GM23338 (cell line): ENCODE results near the gene MRPL44. TPM values are rescaled to one million over a fixed set of nuclear protein-coding genes. Genes with fewer than 3 reads are reported as not detected.

Experiments
- ATAC-seq: fragments of 200-7000 bp; cut with Tn5 transposase; 3 replicates; pipeline ENCODE4 v1.9.1; 2020
- DNase-seq: peaks from one replicate; pipeline ENCODE4 v3.0.0-alpha.2; 2015; ENCODE audit warnings: low spot score
- H2AFZ ChIP-seq: fragments of 200-600 bp; sonication (generic); 2 replicates; pipeline ENCODE4 v1.8.0; 2016; ENCODE audit warnings: antibody characterized with exemption, mild to moderate bottlenecking, moderate library complexity
- H3F3A ChIP-seq: fragments of 200-600 bp; sonication (generic); replicated peaks from 2 replicates; pipeline ENCODE4 v1.8.0; 2017; ENCODE audit warnings: antibody characterized with exemption, mixed run types, low read depth
- H3K27ac ChIP-seq: fragments of 200-600 bp; sonication (generic); 2 replicates; pipeline ENCODE4 v1.6.1; 2016; ENCODE audit warnings: low read depth
- H3K27me3 ChIP-seq: fragments of 200-600 bp; sonication (generic); 2 replicates; pipeline ENCODE4 v1.8.0; 2016; ENCODE audit warnings: mild to moderate bottlenecking, mixed run types, moderate library complexity; ENCODE audit not compliant: insufficient read depth
- H3K36me3 ChIP-seq: fragments of 200-600 bp; sonication (generic); 2 replicates; pipeline ENCODE4 v1.8.0; 2016; ENCODE audit warnings: mild to moderate bottlenecking; ENCODE audit not compliant: insufficient read depth
- H3K4me1 ChIP-seq: fragments of 200-600 bp; sonication (generic); 2 replicates; pipeline ENCODE4 v1.8.0; 2016; ENCODE audit warnings: mild to moderate bottlenecking, moderate library complexity; ENCODE audit not compliant: insufficient read depth
- H3K4me2 ChIP-seq: fragments of 200-600 bp; sonication (generic); 2 replicates; pipeline ENCODE4 v1.7.1; 2017; ENCODE audit warnings: mixed run types
- H3K4me3 ChIP-seq: fragments of 200-600 bp; sonication (generic); 2 replicates; pipeline ENCODE4 v1.6.1; 2016; ENCODE audit warnings: mixed run types
- H3K79me2 ChIP-seq: fragments of 200-600 bp; sonication (generic); replicated peaks from 2 replicates; pipeline ENCODE4 v1.8.0; 2017; ENCODE audit warnings: mild to moderate bottlenecking; ENCODE audit not compliant: insufficient read depth
- H3K9me2 ChIP-seq: fragments of 200-600 bp; sonication (generic); 2 replicates; pipeline ENCODE4 v1.8.0; 2017; ENCODE audit not compliant: insufficient read depth
- H4K20me1 ChIP-seq: fragments of 200-600 bp; sonication (generic); replicated peaks from 2 replicates; pipeline ENCODE4 v1.8.0; 2017; ENCODE audit warnings: mild to moderate bottlenecking; ENCODE audit not compliant: insufficient read depth
- H3K27ac Mint-ChIP-seq: 2 replicates; pipeline ENCODE4 v1.8.0; 2020; ENCODE audit warnings: inconsistent platforms, mild to moderate bottlenecking, moderate library complexity, mixed read lengths
- H3K27me3 Mint-ChIP-seq: 3 replicates; pipeline ENCODE4 v1.8.0; 2022; ENCODE audit warnings: low read depth, mild to moderate bottlenecking, moderate library complexity, mixed read lengths, inconsistent platforms; ENCODE audit not compliant: insufficient read depth, poor library complexity
- H3K36me3 Mint-ChIP-seq: 3 replicates; pipeline ENCODE4 v1.8.0; 2021; ENCODE audit warnings: low read depth, mild to moderate bottlenecking, inconsistent platforms, moderate library complexity, mixed read lengths
- H3K4me1 Mint-ChIP-seq: 3 replicates; pipeline ENCODE4 v1.8.0; 2020; ENCODE audit warnings: mild to moderate bottlenecking, inconsistent platforms, mixed read lengths
- H3K4me3 Mint-ChIP-seq: 3 replicates; pipeline ENCODE4 v1.8.0; 2021; ENCODE audit warnings: moderate library complexity, mild to moderate bottlenecking, inconsistent platforms, mixed read lengths
- H3K9me3 Mint-ChIP-seq: 3 replicates; pipeline ENCODE4 v1.8.0; 2020; ENCODE audit warnings: moderate library complexity, mild to moderate bottlenecking, inconsistent platforms, mixed read lengths
- CTCF ChIP-seq, 2 experiments: fragments of 200-600 bp in 1 of 2; sonication (generic) in 1 of 2; conservative IDR thresholded peaks; 2 replicates each; pipeline versions ENCODE4 v1.5.1 to v1.6.1; 2016 to 2017; ENCODE audit warnings: antibody characterized with exemption in 2 of 2, low read depth in 2 of 2, mild to moderate bottlenecking in 2 of 2, moderate library complexity in 1 of 2
- ETS1 ChIP-seq: IDR thresholded peaks from 2 replicates; pipeline ENCODE4 v1.6.1; 2016; ENCODE audit warnings: antibody characterized with exemption
- JUNB ChIP-seq: IDR thresholded peaks from one replicate; pipeline ENCODE4 v1.6.1; 2016; ENCODE audit warnings: antibody characterized with exemption; ENCODE audit not compliant: unreplicated experiment
- POLR2AphosphoS5 ChIP-seq: IDR thresholded peaks from 2 replicates; pipeline ENCODE4 v1.6.1; 2016; ENCODE audit warnings: antibody characterized with exemption, low read depth
- REST ChIP-seq: IDR thresholded peaks from one replicate; pipeline ENCODE4 v1.6.1; 2018; ENCODE audit warnings: antibody characterized with exemption; ENCODE audit not compliant: unreplicated experiment
- STAT1 ChIP-seq: IDR thresholded peaks from one replicate; pipeline ENCODE4 v1.6.1; 2016; ENCODE audit warnings: antibody characterized with exemption; ENCODE audit not compliant: unreplicated experiment
- ZNF331 ChIP-seq: fragments of 250-450 bp; sonication (Bioruptor Pico); IDR thresholded peaks from 2 replicates; pipeline ENCODE4 v1.5.0; 2020; ENCODE audit warnings: low read depth, mild to moderate bottlenecking, moderate library complexity
- ZNF462 ChIP-seq: fragments of 250-450 bp; sonication (Bioruptor Pico); IDR thresholded peaks from 2 replicates; pipeline ENCODE4 v1.5.0; 2020; ENCODE audit warnings: mild to moderate bottlenecking, moderate library complexity
- polyA plus RNA-seq: library from polyadenylated mRNA; unstranded; fragments of >200 nt; fragmentation: Nextera tagmentation; extraction: Ambion mirVana; gene quantifications from 2 replicates; pipeline ENCODE4 v1.2.1, GENCODE V29; 2016
- total RNA-seq: library from RNA; depleted of rRNA; stranded (reverse); fragments of >200 nt; shearing (Covaris generic); gene quantifications from 2 replicates; pipeline ENCODE4 v1.2.3, GENCODE V29; 2014

The MRPL44 gene
- total and polyA plus RNA-seq, 2 experiments from 2014 or later = 38.4 to 55.8 TPM

GRCh38 chr2:223998948-223999347, 41.7 kb downstream of the MRPL44 start:
- Mint-ChIP-seq H3K9me3 (no peaks in the 10 kb centered on the region; the same call in 2 of the 3 replicates), H3K27ac (no peak overlapping the region), H3K4me3 (no peak overlapping the region), H3K27me3 (peaks cover 3% of the 10 kb centered on the region), H3K4me1 (peaks cover 11% of the 10 kb centered on the region), H3K36me3 (peaks cover 26% of the 10 kb centered on the region)
- H4K20me1 ChIP-seq = no peaks in the 10 kb centered on the region
- no peaks in the 10 kb centered on the region for H3K9me2 ChIP-seq
- peaks cover 3% of the 10 kb centered on the region; the same call in 1 of the 2 replicates for H3K36me3 ChIP-seq
- peaks cover 7% of the 10 kb centered on the region; the same call in 1 of the 2 replicates for H3K4me1 ChIP-seq
- DNase-seq (no peak), ATAC-seq (no peak)
- H3K79me2 ChIP-seq = no peaks in the 10 kb centered on the region
- no peak for TF ChIP-seq CTCF (conservative IDR thresholded peaks at IDR 0.05; ENCODE audit: low read depth in 2 of 2)
- TF ChIP-seq POLR2AphosphoS5 = no peak
- TF ChIP-seq ZNF331 (CRISPR knock-in tag) = no peak
- TF ChIP-seq ZNF462 (CRISPR knock-in tag) = no peak
- no peak for TF ChIP-seq ETS1
- TF ChIP-seq STAT1 = no peak
- no peak for TF ChIP-seq REST
- no peak for TF ChIP-seq JUNB
- H3K4me3 ChIP-seq = no peak overlapping the region
- H3F3A ChIP-seq = no peaks in the 10 kb centered on the region
- no peak overlapping the region for H3K27ac ChIP-seq
- H3K27me3 ChIP-seq = no peaks in the 10 kb centered on the region
- H2AFZ ChIP-seq = no peak overlapping the region
- no peak overlapping the region for H3K4me2 ChIP-seq
